GM18909 (cell line): ENCODE results near the gene HBP1.
"Not testable (repeated sequence)": the region's sequence is repeated elsewhere in the genome, so short reads cannot be mapped to it uniquely, and the experiment has no call there.

Experiments
- ATAC-seq: cut with Tn5 transposase; IDR thresholded peaks from one replicate; pipeline ENCODE4 v1.9.1; 2021; ENCODE audit warnings: mild to moderate bottlenecking; ENCODE audit not compliant: unreplicated experiment, poor library complexity

HBP1 gene

GRCh38 chr7:107220356-107220755, 51.6 kb downstream of the HBP1 start:
- no peak for ATAC-seq

DNA sequence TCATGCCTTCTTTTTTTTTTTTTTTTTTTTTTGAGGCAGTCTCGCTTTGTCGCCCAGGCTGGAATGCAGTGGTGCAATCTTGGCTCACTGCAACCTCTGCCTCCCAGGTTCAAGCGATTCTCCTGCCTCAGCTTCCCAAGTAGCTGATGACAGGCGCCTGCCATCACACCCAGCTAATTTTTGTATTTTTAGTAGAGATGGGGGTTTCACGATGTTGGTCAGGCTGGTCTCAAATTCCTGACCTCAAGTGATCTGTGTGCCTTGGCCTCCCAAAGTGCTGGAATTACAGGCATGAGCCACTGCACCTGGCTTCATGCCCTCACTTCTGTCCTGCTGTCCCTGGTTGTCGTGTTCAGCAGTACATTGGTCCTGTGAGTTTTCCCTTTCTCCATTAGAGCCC, 52.0 kb downstream of the HBP1 start:
- not testable (repeated sequence) for ATAC-seq

- no peak for ATAC-seq
Measured at GRCh38 chr7:107224374-107225223, 55.8 kb downstream of the HBP1 start.

DNA sequence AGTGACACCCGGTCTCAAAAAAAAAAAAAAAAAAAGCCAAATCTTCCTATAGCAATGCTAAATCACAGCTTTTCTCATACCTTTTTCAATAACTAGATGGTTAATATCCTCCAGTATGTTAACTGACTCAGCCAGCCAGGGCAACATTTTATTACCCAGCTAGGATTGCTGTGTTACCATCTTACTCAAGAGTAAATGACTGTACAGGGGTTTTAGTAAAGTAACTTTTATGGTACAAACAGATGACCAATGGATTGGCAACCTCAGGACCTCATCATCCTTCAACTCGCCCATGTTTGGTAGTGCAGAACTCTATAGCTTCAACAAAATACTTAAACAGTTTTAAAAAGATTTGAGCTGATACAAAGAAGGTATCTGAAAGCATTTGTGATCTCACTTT, 59.5 kb downstream of the HBP1 start:
- ATAC-seq, result no peak

DNA sequence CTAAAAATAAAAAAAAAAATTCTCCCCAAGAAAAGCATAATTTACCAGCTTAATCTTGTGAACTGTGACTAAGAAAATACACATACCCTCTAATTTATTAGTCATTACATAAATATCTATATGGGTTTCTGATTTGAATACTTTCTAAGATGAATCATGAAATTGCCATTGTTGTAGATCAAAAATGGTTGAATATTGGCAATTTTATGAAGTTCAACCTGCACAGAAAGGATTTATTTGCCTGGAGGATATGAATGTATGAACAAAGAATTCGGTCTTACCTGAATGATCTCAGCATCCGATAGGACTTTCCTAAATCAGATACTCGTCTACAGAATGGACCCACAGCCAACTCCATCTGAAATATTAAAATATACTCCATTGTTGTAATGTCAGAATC, 61.5 kb downstream of the HBP1 start:
- ATAC-seq, result no peak

- ATAC-seq, result no peak
Measured at GRCh38 chr7:107232568-107233090, 63.8 kb downstream of the HBP1 start.

DNA sequence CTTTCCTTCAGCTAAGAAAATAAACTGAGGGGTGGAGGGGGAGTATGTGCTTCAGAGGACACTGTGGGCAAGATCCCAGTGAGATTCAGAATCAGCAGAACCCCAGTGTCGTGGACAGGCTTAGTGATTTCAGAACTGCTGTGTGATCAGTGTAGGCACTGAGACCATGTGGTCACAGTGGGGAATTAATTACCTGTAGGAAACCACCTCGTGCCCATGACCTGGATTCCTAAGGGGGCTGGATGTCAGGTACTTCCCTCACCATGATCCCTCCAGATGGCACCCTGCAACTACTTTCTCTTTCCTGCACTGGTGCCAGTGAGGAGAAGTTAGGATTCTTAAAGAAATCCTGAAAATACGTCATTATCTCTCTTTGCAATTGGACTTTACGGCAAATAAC, 64.4 kb downstream of the HBP1 start:
- ATAC-seq, result no peak

GRCh38 chr7:107233981-107234380, 65.2 kb downstream of the HBP1 start:
- no peak for ATAC-seq

- no peak for ATAC-seq
Measured at GRCh38 chr7:107234436-107234835, 65.6 kb downstream of the HBP1 start.

DNA sequence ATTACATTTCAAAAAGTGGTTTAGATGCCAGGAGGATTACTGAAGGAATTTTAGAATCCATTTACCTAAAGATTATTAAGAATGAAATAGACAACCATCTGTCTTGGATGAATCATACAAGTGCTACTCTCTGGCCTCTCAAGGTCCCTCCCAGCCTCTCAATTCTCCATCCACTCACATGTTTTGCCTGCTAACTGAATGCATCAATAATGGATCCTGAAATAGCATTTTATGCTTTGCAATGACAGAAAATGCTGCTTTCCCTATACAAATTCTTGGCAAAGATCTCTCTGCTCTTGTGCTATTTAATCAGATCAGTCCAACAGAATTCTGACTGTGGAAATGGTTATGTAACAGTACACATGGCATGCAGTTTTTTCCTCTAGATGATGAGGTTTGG, 68.1 kb downstream of the HBP1 start:
- no peak for ATAC-seq

- no peak for ATAC-seq
Measured at GRCh38 chr7:107237451-107237850, 68.6 kb downstream of the HBP1 start.

GRCh38 chr7:107242267-107242666, 73.5 kb downstream of the HBP1 start:
- ATAC-seq, result no peak

DNA sequence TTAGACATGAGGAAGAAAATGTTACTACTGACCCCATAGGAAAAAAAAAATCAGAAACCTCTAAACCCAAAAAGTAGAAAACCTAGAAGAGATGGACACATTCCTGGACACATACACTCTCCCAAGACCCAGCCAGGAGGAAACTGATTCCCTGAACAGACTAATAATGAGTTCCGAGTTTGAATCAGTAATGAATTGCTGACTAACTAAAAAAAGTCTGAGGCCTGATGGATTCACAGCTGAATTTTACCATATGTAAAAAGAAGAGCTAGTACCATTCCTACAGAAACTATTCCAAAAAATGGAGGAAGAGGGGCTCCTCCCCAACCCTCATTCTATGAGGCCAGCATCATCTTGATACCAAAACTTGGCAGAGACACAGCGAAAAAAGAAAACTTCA, 75.8 kb downstream of the HBP1 start:
- ATAC-seq, result no peak

DNA sequence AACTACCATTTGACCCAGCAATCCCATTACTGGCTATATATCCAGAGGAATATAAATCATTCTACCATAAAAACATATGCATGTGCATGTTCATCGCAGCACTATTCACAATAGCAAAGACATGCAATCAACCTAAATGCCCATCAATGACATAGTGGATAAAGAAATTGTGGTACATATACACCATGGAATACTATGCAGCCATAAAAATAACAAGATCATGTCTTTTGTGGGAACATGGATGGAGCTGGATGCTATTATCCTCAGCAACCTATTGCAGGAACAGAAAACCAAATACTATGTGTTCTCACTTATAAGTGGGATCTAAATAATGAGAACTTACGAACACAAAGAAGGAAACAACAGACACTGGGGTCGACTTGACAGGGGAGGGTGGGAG, 78.0 kb downstream of the HBP1 start:
- ATAC-seq, result not testable (repeated sequence)

- no peak for ATAC-seq
Measured at GRCh38 chr7:107248551-107249316, 79.9 kb downstream of the HBP1 start.

GRCh38 chr7:107251963-107252362, 83.2 kb downstream of the HBP1 start:
- ATAC-seq, result no peak
